K562 (cell line): Measurements from ENCODE around the gene MPND. TPM values are rescaled to one million over a fixed set of nuclear protein-coding genes. Genes with fewer than 3 reads are reported as not detected.

Source experiments
- CHD1 ChIP-seq: fragments of 200-600 bp; sonication (generic); IDR thresholded peaks from one replicate; pipeline ENCODE4 v1.6.1; 2012; ENCODE audit warnings: mild to moderate bottlenecking, moderate library complexity, low read length, inconsistent platforms
- CTCFL ChIP-seq: IDR thresholded peaks from 2 replicates; pipeline ENCODE4 v1.6.1; 2011; ENCODE audit warnings: borderline replicate concordance, low read depth, mild to moderate bottlenecking, moderate library complexity, low read length; ENCODE audit not compliant: insufficient read depth, poor library complexity, severe bottlenecking
- KLF10 ChIP-seq: fragments of 250-450 bp; sonication (Bioruptor Pico); IDR thresholded peaks from 2 replicates; pipeline ENCODE4 v1.6.1; 2021; ENCODE audit warnings: matching md5 sums
- POLR2A ChIP-seq: fragments of 450-650 bp; conservative IDR thresholded peaks from 2 replicates; pipeline ENCODE4 v1.6.1; 2016
- POLR2G ChIP-seq: fragments of 200-400 bp; formaldehyde crosslinking; IDR thresholded peaks from 2 replicates; pipeline ENCODE4 v1.6.1; 2017; ENCODE audit warnings: low read depth, mild to moderate bottlenecking, antibody characterized with exemption, low read length, moderate library complexity
- RB1 ChIP-seq: fragments of 450-650 bp; IDR thresholded peaks from 2 replicates; pipeline ENCODE4 v1.6.1; 2017; ENCODE audit warnings: low read depth, mild to moderate bottlenecking
- ZNF766 ChIP-seq: fragments of 200-800 bp; sonication (Bioruptor generic); conservative IDR thresholded peaks from 2 replicates; pipeline ENCODE4 v1.6.1; 2016; ENCODE audit warnings: missing genetic modification characterization, missing compliant biosample characterization
- polyA plus RNA-seq, 8 experiments: library from polyadenylated mRNA; depleted of rRNA in 4 of 8; stranded (reverse) in 5 of 8; unstranded in 3 of 8; fragments of >200 nt; fragmentation: Nextera tagmentation in 2 of 8; fragmentation: Illumina TruSeq in 1 of 8; extraction: Ambion mirVana in 2 of 8; extraction: Trizol in 1 of 8; gene quantifications; 2 replicates each; pipeline versions ENCODE4 v1.2.1 to v1.2.3, GENCODE V29; 2011 to 2014; ENCODE audit warnings: inconsistent platforms in 1 of 8, missing spikeins in 1 of 8
- total RNA-seq, 7 experiments: library from RNA; depleted of rRNA in 6 of 7; stranded (reverse); fragments of >200 nt in 6 of 7; fragmentation: Illumina TruSeq in 2 of 7; extraction: Trizol in 2 of 7; gene quantifications; 2 replicates each; pipeline versions ENCODE4 v1.2.1 to v1.2.3, GENCODE V29; 2011 to 2021; ENCODE audit warnings: low replicate concordance in 1 of 7
- TF ChIP-seq, protein P1 (sequence below): fragments of 450-650 bp; formaldehyde crosslinking; IDR thresholded peaks from 2 replicates; pipeline ENCODE4 v1.4.0; 2022; ENCODE audit warnings: missing genetic modification characterization
- TF ChIP-seq, protein P2 (sequence below), 2 experiments: fragments of 200-800 bp in 1 of 2; sonication (Bioruptor generic) in 1 of 2; sonication (generic) in 1 of 2; formaldehyde crosslinking in 1 of 2; IDR thresholded peaks in 1 of 2; conservative IDR thresholded peaks in 1 of 2; 2 replicates each; pipeline versions ENCODE4 v1.5.0 to v1.6.1; 2016 to 2020; ENCODE audit warnings: missing compliant biosample characterization in 1 of 2, missing genetic modification characterization in 1 of 2, missing genetic modification reagents in 1 of 2

Gene MPND
- total and polyA plus RNA-seq, 9 of the 15 experiments (the other 6 are each of a cell fraction or from before 2014, with no cell fraction given) = 0.25 to 14.0 (median 3.9) TPM

DNA sequence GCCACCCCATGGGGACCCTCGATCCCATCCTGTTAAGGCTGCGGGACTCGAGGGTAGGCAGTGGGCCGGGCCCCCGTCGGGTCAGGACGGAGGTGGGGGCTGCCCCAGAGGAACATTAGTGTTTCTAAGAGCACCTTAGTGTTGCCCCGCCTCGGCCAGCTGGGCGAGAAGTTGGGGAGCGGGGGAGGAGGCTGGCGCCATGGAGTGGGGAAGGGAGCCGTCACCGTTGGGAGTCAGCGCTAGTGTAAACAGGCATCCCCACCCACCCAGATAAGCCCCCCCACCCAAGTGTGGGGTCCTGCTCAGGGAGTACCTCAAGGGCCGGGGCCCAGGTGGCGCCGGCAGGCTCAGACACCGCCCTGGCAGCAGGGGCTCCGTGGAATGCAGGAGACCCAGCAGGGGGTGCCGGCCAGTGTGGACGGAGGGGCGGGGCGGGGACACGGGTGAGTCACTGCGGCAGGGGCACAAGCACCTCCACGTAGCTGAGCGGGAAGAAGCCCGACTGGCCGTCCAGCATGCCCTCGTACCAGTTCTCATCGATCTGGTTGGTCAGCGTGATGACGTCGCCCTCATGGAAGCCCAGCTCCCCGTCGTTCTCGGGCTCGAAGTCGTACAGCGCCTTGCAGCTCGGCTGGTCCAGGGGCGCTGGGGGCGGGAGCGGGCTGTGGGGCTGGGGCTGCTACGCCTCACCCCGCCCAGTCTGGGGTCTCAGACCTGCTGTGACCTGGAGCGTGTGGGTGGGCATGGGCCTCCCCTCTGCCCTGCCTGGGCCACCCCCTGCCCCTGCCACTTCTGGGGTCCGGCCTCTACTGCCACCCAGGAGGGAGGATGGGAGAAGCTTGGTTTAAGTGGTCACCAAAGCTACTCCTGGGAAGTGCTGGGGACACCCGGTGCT, 18.0 kb downstream of the MPND start (continued):
- TF ChIP-seq POLR2A (peak; percentile 3; the same call in 1 of the 2 replicates), ZNF766 (no peak), RB1 (no peak), CHD1 (no peak), CTCFL (no peak), POLR2G (peak; percentile 71), KLF10 (CRISPR knock-in tag) (no peak)
- TF ChIP-seq, protein P1, sequence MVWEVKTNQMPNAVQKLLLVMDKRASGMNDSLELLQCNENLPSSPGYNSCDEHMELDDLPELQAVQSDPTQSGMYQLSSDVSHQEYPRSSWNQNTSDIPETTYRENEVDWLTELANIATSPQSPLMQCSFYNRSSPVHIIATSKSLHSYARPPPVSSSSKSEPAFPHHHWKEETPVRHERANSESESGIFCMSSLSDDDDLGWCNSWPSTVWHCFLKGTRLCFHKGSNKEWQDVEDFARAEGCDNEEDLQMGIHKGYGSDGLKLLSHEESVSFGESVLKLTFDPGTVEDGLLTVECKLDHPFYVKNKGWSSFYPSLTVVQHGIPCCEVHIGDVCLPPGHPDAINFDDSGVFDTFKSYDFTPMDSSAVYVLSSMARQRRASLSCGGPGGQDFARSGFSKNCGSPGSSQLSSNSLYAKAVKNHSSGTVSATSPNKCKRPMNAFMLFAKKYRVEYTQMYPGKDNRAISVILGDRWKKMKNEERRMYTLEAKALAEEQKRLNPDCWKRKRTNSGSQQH (CRISPR knock-in tag) = no peak
- TF ChIP-seq, protein P2, sequence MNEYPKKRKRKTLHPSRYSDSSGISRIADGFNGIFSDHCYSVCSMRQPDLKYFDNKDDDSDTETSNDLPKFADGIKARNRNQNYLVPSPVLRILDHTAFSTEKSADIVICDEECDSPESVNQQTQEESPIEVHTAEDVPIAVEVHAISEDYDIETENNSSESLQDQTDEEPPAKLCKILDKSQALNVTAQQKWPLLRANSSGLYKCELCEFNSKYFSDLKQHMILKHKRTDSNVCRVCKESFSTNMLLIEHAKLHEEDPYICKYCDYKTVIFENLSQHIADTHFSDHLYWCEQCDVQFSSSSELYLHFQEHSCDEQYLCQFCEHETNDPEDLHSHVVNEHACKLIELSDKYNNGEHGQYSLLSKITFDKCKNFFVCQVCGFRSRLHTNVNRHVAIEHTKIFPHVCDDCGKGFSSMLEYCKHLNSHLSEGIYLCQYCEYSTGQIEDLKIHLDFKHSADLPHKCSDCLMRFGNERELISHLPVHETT (CRISPR knock-in tag; conservative IDR thresholded peaks at IDR 0.05 in 1 of 2, IDR thresholded peaks at IDR 0.05 in 1 of 2) = no peak
